Tibial nerve (tissue), 4 donors: ENCODE measurements around the gene SSBP2. TPM values are rescaled to one million over a fixed set of nuclear protein-coding genes. Genes with fewer than 3 reads are reported as not detected.

ENCODE experiments used
- DNase-seq, 2 donors: peaks; one replicate each; pipeline ENCODE4 v3.0.0-alpha.2; 2019; ENCODE audit warnings: low spot score in 2 of 2
- H3K27ac ChIP-seq, 4 donors: fragments of 200-600 bp; sonication (generic) in 3 of 4; one replicate each; pipeline ENCODE4 v1.5.1; 2017 to 2019; ENCODE audit warnings: mild to moderate bottlenecking in 1 of 4
- H3K27me3 ChIP-seq, 2 donors: fragments of 200-600 bp; sonication (generic) in 1 of 2; one replicate each; pipeline versions ENCODE4 v1.5.1 to v1.6.0; 2017 to 2019
- H3K36me3 ChIP-seq, 3 donors: fragments of 200-600 bp; sonication (generic); one replicate each; pipeline ENCODE4 v1.5.1; 2018 to 2019
- H3K4me1 ChIP-seq, 4 donors: fragments of 200-600 bp; sonication (generic) in 3 of 4; one replicate each; pipeline ENCODE4 v1.5.1; 2017 to 2019
- H3K4me3 ChIP-seq, 4 donors: fragments of 200-600 bp; sonication (generic) in 3 of 4; one replicate each; pipeline ENCODE4 v1.5.1; 2017 to 2019; ENCODE audit warnings: mild to moderate bottlenecking in 1 of 4, moderate library complexity in 1 of 4
- H3K9me3 ChIP-seq, 4 donors: fragments of 200-600 bp; sonication (generic) in 3 of 4; one replicate each; pipeline ENCODE4 v1.5.1; 2017 to 2019
- EP300 ChIP-seq, 2 donors: sonication (generic); formaldehyde crosslinking; IDR thresholded peaks; one replicate each; pipeline ENCODE4 v1.6.1; 2017; ENCODE audit warnings: antibody characterized with exemption in 2 of 2, mild to moderate bottlenecking in 1 of 2
- POLR2A ChIP-seq, 2 donors: fragments of 450-650 bp; IDR thresholded peaks; one replicate each; pipeline ENCODE4 v1.6.1; 2017; ENCODE audit warnings: antibody characterized with exemption in 2 of 2, mild to moderate bottlenecking in 2 of 2, moderate library complexity in 2 of 2
- WGBS, 2 donors: methylation state at CpG; one replicate each; pipeline ENCODE4 v1.1.5; 2018; 5-methylcytosine and 5-hydroxymethylcytosine counted together
- total RNA-seq, 4 donors: library from RNA; depleted of rRNA; stranded (reverse); fragments of >200 nt; gene quantifications; one replicate each; pipeline ENCODE4 v1.1.0, GENCODE V29; 2016
- TF ChIP-seq, protein P1 (sequence below), 5 experiments: fragments of 200-600 bp in 3 of 5; fragments of 450-650 bp in 2 of 5; sonication (generic) in 3 of 5; IDR thresholded peaks; one replicate each; pipeline ENCODE4 v1.5.1; 2016 to 2019; ENCODE audit warnings: antibody characterized with exemption in 5 of 5, mild to moderate bottlenecking in 3 of 5, moderate library complexity in 2 of 5

SSBP2 gene
- total RNA-seq, 4 donors from 2014 or later = 62.6 to 95.1 (median 77.5) TPM

DNA sequence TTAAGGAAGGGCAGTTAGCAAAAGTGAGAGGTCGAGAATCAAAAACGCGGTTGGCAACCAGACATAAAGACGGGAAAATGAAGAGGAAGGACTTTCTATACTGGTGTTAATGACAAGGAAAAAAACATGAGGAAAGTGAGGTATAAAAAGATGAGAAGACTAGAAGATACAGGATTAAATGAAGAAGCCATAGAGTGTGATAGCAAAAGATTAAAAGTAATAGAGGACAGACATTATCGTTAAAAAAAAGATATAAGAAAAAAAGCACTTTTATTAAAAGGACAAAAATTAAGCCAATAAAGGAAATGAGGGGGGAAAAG is 1.7 kb upstream of the SSBP2 start:
- Histone ChIP-seq H3K4me3 (no peak overlapping the region), H3K9me3 (no peaks in the 10 kb centered on the region), H3K27me3 (no peaks in the 10 kb centered on the region), H3K27ac (peak overlapping the region; percentile 94 to 99 (median 98)), H3K4me1 (peaks cover 6 to 66% (median 21%) of the 10 kb centered on the region in 4 donors), H3K36me3 (no peaks in the 10 kb centered on the region)
- no peak for TF ChIP-seq POLR2A (IDR thresholded peaks at IDR 0.05)
- TF ChIP-seq EP300 (IDR thresholded peaks at IDR 0.05) = no peak
- TF ChIP-seq, protein P1, sequence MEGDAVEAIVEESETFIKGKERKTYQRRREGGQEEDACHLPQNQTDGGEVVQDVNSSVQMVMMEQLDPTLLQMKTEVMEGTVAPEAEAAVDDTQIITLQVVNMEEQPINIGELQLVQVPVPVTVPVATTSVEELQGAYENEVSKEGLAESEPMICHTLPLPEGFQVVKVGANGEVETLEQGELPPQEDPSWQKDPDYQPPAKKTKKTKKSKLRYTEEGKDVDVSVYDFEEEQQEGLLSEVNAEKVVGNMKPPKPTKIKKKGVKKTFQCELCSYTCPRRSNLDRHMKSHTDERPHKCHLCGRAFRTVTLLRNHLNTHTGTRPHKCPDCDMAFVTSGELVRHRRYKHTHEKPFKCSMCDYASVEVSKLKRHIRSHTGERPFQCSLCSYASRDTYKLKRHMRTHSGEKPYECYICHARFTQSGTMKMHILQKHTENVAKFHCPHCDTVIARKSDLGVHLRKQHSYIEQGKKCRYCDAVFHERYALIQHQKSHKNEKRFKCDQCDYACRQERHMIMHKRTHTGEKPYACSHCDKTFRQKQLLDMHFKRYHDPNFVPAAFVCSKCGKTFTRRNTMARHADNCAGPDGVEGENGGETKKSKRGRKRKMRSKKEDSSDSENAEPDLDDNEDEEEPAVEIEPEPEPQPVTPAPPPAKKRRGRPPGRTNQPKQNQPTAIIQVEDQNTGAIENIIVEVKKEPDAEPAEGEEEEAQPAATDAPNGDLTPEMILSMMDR (IDR thresholded peaks at IDR 0.05) = no peak
- WGBS, 2 donors = 90% methylated on average over 5 of the region's 5 CpGs
- no peak for DNase-seq

DNA sequence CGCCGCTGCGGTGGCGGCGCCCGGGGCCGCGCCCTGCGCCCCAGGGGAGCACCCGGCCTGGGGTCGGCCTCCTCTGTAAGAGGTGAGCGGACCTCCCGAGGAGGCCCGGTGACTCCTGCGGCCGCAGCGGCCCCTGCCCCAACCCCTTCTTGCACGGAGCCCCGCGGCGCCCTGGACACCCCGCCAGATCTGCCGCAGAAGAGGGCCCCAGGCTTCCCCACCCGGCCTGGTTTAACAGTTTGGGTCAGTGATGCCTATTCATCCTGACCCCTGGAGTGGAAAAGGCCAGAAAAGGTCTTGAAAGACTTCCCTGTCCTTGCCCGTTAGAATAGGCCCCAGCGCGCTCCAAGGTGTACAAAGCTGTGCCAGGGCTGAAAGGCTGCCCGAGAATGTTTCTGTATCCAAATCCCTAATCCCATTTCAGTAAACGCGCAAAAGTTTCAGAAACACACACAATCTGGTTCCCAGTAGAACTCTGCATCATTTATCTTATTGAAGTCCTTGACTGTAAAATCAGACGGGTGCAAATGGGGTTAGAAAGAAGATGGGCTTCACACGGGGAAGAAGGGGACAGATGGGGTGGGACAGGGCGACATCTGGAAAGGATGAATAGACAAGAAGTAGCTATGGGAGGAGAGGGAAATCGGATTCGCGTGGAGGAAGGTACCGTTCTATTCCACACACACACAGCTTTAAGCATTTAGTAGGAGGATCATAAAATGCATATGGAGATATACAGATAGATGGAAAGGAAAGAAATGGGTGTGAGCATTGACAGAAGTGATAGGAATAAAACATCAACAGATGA is 1.1 kb upstream of the SSBP2 start:
- DNase-seq = peak; percentile 35 to 55
- no peaks in the 10 kb centered on the region for H3K36me3 ChIP-seq

DNA sequence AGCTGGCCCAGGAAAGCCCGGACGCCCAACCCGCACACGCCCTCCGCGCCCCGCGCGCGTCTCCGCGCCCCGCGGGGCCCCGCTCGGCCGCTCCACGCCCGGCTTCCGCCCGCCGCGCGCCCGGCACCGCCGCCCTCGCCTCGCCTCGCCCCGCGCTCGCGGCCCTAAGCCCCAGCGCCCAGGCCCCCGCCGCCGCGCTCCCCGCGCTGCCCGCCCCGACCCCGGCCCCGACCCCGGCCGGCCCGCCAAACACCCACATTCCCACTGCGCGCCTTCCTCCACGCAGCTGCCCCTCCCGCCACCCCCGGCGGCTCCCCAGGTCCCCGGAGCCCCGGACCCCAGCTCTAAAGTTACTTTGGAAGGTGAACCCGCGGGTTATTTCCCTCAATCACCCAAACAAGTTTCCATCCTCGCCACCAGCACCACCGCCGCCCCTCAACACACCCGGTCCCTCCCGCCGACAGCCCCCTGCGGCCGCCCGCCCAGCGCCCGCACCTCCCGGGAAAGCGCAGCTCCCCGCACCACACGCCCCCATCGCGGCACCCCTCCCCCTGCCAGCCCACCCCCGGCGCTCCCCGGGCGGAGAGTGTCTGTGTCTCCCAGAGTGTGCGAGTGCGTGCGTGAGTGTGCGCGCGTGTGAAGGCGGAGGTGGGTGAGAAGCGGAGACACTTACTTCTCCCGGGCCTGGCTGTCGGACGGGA is 439 bp downstream of the SSBP2 start:
- Histone ChIP-seq H3K36me3 (no peaks in the 10 kb centered on the region), H3K4me3 (peak overlapping the region; percentile 85 to 99 (median 92)), H3K4me1 (peaks cover 0 to 69% (median 12%) of the 10 kb centered on the region in 4 donors), H3K9me3 (no peaks in the 10 kb centered on the region), H3K27me3 (no peaks in the 10 kb centered on the region), H3K27ac (peak overlapping the region; percentile 88 to 98 (median 98))
- WGBS, 2 donors = 0 to 1% methylated on average over 3 to 59 of the region's 90 CpGs
- no peak for DNase-seq
- TF ChIP-seq EP300 (IDR thresholded peaks at IDR 0.05) = no peak
- no peak for TF ChIP-seq POLR2A (IDR thresholded peaks at IDR 0.05)
- TF ChIP-seq, protein P1 (IDR thresholded peaks at IDR 0.05) = no peak

More for the DNA sequence above, 1.1 kb upstream of the SSBP2 start:
- H3K4me3 ChIP-seq = peak overlapping the region; percentile 67 to 99 (median 86)
- 34 to 35% methylated on average over 26 of the region's 37 CpGs for WGBS, 2 donors
- H3K4me1 ChIP-seq = peaks cover 6 to 70% (median 24%) of the 10 kb centered on the region in 4 donors
- peak overlapping the region; percentile 94 to 99 (median 98) for H3K27ac ChIP-seq
- H3K9me3 ChIP-seq = no peaks in the 10 kb centered on the region
- no peaks in the 10 kb centered on the region for H3K27me3 ChIP-seq
- TF ChIP-seq, protein P1 (IDR thresholded peaks at IDR 0.05) = peak in 1 of 5 experiments; percentile 2
- TF ChIP-seq POLR2A (IDR thresholded peaks at IDR 0.05) = no peak

DNA sequence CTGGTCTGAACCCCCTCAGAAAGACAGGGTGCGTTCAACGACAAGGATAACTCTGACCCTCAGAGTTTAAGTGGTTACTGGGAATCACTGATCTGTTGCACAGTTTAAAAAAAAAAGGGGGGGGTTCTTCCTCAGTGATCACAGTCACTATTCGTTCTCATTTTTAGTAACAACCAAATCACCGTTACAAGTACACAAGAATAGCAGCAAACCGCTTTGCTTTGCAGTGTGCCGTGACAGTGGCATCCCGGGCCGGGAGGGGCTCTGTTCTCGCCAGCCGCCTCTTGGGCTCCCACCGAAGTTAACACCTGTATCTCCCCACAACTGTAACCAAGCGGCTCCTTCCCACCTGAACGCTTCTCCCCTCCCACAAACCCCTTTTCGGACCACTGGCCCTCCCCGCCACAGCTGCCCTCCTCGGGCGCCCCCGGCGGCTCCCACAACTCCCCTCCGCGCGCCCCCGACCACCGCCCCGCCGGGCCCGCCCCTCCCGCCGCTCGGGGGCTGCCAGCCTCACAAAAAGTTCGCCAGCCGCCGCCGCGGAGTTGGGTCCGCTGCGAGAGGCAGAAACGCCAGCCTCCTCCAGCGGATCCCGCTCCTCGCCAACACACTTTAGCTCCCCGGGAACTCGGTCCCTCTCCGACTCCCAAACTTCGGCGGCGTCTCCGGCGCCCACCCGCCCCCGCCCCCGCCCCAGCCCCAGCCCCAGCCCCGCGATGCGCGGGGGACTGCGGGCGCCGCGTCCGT is 1.2 kb downstream of the SSBP2 start:
- H3K9me3 ChIP-seq = no peaks in the 10 kb centered on the region
- peak overlapping the region; percentile 86 to 97 (median 89) for H3K27ac ChIP-seq
- peak overlapping the region; percentile 40 to 99 (median 84) for H3K4me3 ChIP-seq
- TF ChIP-seq EP300 (IDR thresholded peaks at IDR 0.05) (no peak), POLR2A (IDR thresholded peaks at IDR 0.05) (peak in 1 of 2 donors; percentile 16)
- TF ChIP-seq, protein P1 (IDR thresholded peaks at IDR 0.05) = peak in 1 of 5 experiments; percentile 5
- 0% methylated on average over 16 to 41 of the region's 61 CpGs for WGBS, 2 donors
- peaks cover 0 to 69% (median 11%) of the 10 kb centered on the region in 4 donors for H3K4me1 ChIP-seq
- DNase-seq = no peak
- no peaks in the 10 kb centered on the region for H3K27me3 ChIP-seq
- no peaks in the 10 kb centered on the region for H3K36me3 ChIP-seq
